Chondrocyte (in vitro differentiated cells): ENCODE measurements around the gene LHFPL2. TPM values are rescaled to one million over a fixed set of nuclear protein-coding genes. Genes with fewer than 3 reads are reported as not detected.
A peak's percentile ranks its signal among the peaks of the same experiment; 100 is the strongest.

Experiments used
- DNase-seq: peaks from one replicate; pipeline ENCODE4 v3.0.0; 2021; ENCODE audit warnings: mixed read lengths, low spot score
- H3K27ac Mint-ChIP-seq: one replicate; pipeline ENCODE4 v1.8.0; 2021; ENCODE audit warnings: mild to moderate bottlenecking, moderate library complexity, mixed read lengths; ENCODE audit not compliant: unreplicated experiment
- H3K27me3 Mint-ChIP-seq: 2 replicates; pipeline ENCODE4 v1.8.0; 2021; ENCODE audit warnings: low read depth, mixed read lengths
- H3K36me3 Mint-ChIP-seq: 2 replicates; pipeline ENCODE4 v1.8.0; 2021; ENCODE audit warnings: low read depth, mixed read lengths
- H3K4me1 Mint-ChIP-seq: 2 replicates; pipeline ENCODE4 v1.8.0; 2021; ENCODE audit warnings: low read depth, mild to moderate bottlenecking, mixed read lengths
- H3K4me3 Mint-ChIP-seq: one replicate; pipeline ENCODE4 v1.8.0; 2021; ENCODE audit warnings: mild to moderate bottlenecking, moderate library complexity, mixed read lengths; ENCODE audit not compliant: unreplicated experiment
- H3K9me3 Mint-ChIP-seq: 2 replicates; pipeline ENCODE4 v1.8.0; 2021; ENCODE audit warnings: low read depth, mixed read lengths
- CTCF ChIP-seq: fragments of 200-600 bp; sonication (generic); IDR thresholded peaks from 2 replicates; pipeline ENCODE4 v1.5.0; 2021; ENCODE audit warnings: antibody characterized with exemption, mild to moderate bottlenecking, moderate library complexity
- total RNA-seq: library from RNA; stranded (reverse); gene quantifications from 3 replicates; pipeline ENCODE4 v1.2.1, GENCODE V29; 2021

Gene LHFPL2
- total RNA-seq, 1 donor from 2014 or later: 49.4 TPM

- H3K4me3 Mint-ChIP-seq: peak overlapping the region; percentile 58
- H3K27me3 Mint-ChIP-seq: no peaks in the 10 kb centered on the region
- peak overlapping the region; percentile 56 for H3K27ac Mint-ChIP-seq
- no peak for DNase-seq
- peaks cover 78% of the 10 kb centered on the region for H3K4me1 Mint-ChIP-seq
- H3K36me3 Mint-ChIP-seq: peaks cover 2% of the 10 kb centered on the region
- TF ChIP-seq CTCF: peak; percentile 39
- no peaks in the 10 kb centered on the region for H3K9me3 Mint-ChIP-seq
These were observed 138.4 kb downstream of the LHFPL2 start for GRCh38 chr5:78509884-78510769.

- Mint-ChIP-seq H3K36me3 (peaks cover 2% of the 10 kb centered on the region), H3K27ac (no peak overlapping the region)
These were observed 139.3 kb downstream of the LHFPL2 start for GRCh38 chr5:78509145-78509865.

GRCh38 chr5:78508186-78508765 lies 140.3 kb downstream of the LHFPL2 start:
- H3K4me1 Mint-ChIP-seq: peaks cover 82% of the 10 kb centered on the region
- TF ChIP-seq CTCF: no peak
- no peaks in the 10 kb centered on the region for H3K9me3 Mint-ChIP-seq
- no peaks in the 10 kb centered on the region for H3K27me3 Mint-ChIP-seq
- H3K36me3 Mint-ChIP-seq: no peaks in the 10 kb centered on the region
- no peak overlapping the region for H3K4me3 Mint-ChIP-seq
- DNase-seq: no peak
- H3K27ac Mint-ChIP-seq: peak overlapping the region; percentile 57

More at GRCh38 chr5:78509145-78509865, 139.3 kb downstream of the LHFPL2 start:
- no peak for DNase-seq
- TF ChIP-seq CTCF: no peak
- Mint-ChIP-seq H3K4me3 (peak overlapping the region; percentile 25), H3K9me3 (no peaks in the 10 kb centered on the region), H3K4me1 (peaks cover 78% of the 10 kb centered on the region), H3K27me3 (no peaks in the 10 kb centered on the region)

GRCh38 chr5:78507531-78507930 lies 141.0 kb downstream of the LHFPL2 start:
- Mint-ChIP-seq H3K27me3 (no peaks in the 10 kb centered on the region), H3K4me1 (peaks cover 86% of the 10 kb centered on the region), H3K27ac (no peak overlapping the region), H3K36me3 (no peaks in the 10 kb centered on the region), H3K9me3 (no peaks in the 10 kb centered on the region), H3K4me3 (no peak overlapping the region)
- TF ChIP-seq CTCF: no peak
- no peak for DNase-seq
